Transverse colon (tissue), 4 donors: ENCODE measurements around the gene SPATA31A6.
"Not testable (repeated sequence)": the region's sequence is repeated elsewhere in the genome, so short reads cannot be mapped to it uniquely, and the experiment has no call there.

Experiments used
- CTCF ChIP-seq, 5 experiments: fragments of 200-600 bp in 3 of 5; fragments of 450-650 bp in 2 of 5; sonication (generic) in 3 of 5; IDR thresholded peaks; 1 replicate in 2 of 5; 2 replicates in 3 of 5; pipeline ENCODE4 v1.5.1; 2016 to 2017; ENCODE audit warnings: antibody characterized with exemption in 5 of 5, inconsistent platforms in 3 of 5, mild to moderate bottlenecking in 2 of 5, moderate library complexity in 1 of 5
- POLR2A ChIP-seq: fragments of 450-650 bp; IDR thresholded peaks from one replicate; pipeline ENCODE4 v1.6.1; 2016; ENCODE audit warnings: antibody characterized with exemption, mild to moderate bottlenecking, moderate library complexity
- POLR2AphosphoS5 ChIP-seq, 3 donors: sonication (generic); formaldehyde crosslinking; IDR thresholded peaks; one replicate each; pipeline ENCODE4 v1.6.1; 2016; ENCODE audit warnings: antibody characterized with exemption in 3 of 3

DNA sequence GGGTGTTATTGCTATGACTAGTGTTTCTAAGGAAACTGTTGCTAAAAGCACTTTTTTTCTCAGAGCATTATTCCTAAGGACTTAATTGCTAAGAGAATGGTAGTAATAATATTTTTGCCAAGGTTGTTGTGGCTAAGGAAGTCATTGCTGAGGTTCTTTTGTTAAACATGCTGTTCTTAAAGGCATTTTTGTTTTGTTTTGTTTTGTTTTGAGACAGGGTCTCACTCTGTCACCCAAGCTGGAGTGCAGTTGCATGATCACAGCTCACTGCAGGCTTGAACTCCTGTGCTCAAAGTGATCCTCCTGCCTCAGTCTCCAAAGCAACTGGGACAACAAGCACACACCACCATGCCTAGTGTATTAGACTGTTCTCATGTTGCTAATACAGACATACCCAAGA, 51.2 kb downstream of the SPATA31A6 start:
- not testable (repeated sequence) for TF ChIP-seq CTCF (IDR thresholded peaks at IDR 0.05); POLR2AphosphoS5 (IDR thresholded peaks at IDR 0.05); POLR2A
